Measurements from ENCODE around the gene BTG1. TPM values are rescaled to one million over a fixed set of nuclear protein-coding genes. Genes with fewer than 3 reads are reported as not detected.

Gene BTG1
- total RNA-seq, 1 donor from 2014 or later: 79.8 TPM

DNA sequence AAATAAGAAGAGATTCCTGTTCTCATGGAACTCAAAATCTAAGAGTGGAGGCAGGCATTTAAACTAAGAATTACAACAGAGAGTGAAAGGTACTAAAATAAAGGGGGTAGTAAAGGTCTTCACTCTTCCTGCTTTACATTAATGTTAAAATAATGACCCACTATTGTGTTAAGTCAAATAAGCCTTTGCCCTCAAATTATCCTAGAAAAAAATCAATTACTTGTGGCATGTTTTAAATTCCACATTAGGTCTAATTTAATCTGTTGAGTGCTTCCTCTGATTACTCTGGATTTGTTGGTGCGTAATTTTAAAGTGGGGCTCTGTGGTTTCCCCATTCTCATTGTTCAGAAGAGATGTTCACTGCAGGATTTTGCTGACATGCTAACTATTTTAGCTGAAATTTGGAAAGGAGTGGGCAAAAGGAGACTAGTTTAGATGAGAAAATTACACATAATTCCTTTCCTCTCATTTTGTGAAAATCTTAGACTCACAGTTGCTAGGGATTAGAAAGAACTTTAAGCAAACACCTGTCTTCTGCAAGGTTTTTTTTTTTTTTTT lies 35.5 kb downstream of the BTG1 start:
- H3K27ac Mint-ChIP-seq (ENCODE audit: unreplicated experiment): no peak overlapping the region
- H3K4me3 Mint-ChIP-seq (ENCODE audit: unreplicated experiment): no peak overlapping the region
- peaks cover 13% of the 10 kb centered on the region for H3K4me1 Mint-ChIP-seq (ENCODE audit: unreplicated experiment)

DNA sequence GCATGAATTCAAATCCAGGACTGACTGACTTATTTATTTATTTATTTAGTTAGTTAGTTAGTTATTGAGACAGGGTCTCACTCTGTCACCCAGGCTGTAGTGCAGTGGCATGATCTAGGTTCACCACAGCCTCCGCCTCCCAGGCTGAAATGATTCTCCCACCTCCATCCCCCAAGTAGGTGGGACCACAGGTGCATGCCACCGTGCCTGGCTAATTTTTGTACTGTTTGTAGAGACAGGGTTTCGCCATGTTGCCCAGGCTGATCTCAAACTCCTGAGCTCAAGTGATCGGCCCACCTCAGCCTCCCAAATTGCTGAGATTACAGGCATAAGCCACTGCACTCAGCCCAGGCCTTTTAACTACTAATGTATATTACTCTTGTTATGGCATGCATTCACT lies 36.0 kb downstream of the BTG1 start:
- Mint-ChIP-seq H3K36me3 (ENCODE audit: low read depth, unreplicated experiment) (no peaks in the 10 kb centered on the region), H3K27ac (ENCODE audit: unreplicated experiment) (no peak overlapping the region), H3K4me1 (ENCODE audit: unreplicated experiment) (peaks cover 13% of the 10 kb centered on the region), H3K27me3 (ENCODE audit: unreplicated experiment) (peaks cover 2% of the 10 kb centered on the region), H3K4me3 (ENCODE audit: unreplicated experiment) (no peak overlapping the region), H3K9me3 (ENCODE audit: unreplicated experiment) (no peaks in the 10 kb centered on the region)
- TF ChIP-seq, protein P1, sequence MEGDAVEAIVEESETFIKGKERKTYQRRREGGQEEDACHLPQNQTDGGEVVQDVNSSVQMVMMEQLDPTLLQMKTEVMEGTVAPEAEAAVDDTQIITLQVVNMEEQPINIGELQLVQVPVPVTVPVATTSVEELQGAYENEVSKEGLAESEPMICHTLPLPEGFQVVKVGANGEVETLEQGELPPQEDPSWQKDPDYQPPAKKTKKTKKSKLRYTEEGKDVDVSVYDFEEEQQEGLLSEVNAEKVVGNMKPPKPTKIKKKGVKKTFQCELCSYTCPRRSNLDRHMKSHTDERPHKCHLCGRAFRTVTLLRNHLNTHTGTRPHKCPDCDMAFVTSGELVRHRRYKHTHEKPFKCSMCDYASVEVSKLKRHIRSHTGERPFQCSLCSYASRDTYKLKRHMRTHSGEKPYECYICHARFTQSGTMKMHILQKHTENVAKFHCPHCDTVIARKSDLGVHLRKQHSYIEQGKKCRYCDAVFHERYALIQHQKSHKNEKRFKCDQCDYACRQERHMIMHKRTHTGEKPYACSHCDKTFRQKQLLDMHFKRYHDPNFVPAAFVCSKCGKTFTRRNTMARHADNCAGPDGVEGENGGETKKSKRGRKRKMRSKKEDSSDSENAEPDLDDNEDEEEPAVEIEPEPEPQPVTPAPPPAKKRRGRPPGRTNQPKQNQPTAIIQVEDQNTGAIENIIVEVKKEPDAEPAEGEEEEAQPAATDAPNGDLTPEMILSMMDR (IDR thresholded peaks at IDR 0.05; ENCODE audit: unreplicated experiment): no peak
- DNase-seq (ENCODE audit: low spot score): no peak

More for the DNA sequence above, 35.5 kb downstream of the BTG1 start:
- Mint-ChIP-seq H3K36me3 (ENCODE audit: low read depth, unreplicated experiment) (no peaks in the 10 kb centered on the region), H3K27me3 (ENCODE audit: unreplicated experiment) (peaks cover 2% of the 10 kb centered on the region), H3K9me3 (ENCODE audit: unreplicated experiment) (no peaks in the 10 kb centered on the region)
- DNase-seq (ENCODE audit: low spot score): no peak
- TF ChIP-seq, protein P1 (IDR thresholded peaks at IDR 0.05; ENCODE audit: unreplicated experiment): no peak

DNA sequence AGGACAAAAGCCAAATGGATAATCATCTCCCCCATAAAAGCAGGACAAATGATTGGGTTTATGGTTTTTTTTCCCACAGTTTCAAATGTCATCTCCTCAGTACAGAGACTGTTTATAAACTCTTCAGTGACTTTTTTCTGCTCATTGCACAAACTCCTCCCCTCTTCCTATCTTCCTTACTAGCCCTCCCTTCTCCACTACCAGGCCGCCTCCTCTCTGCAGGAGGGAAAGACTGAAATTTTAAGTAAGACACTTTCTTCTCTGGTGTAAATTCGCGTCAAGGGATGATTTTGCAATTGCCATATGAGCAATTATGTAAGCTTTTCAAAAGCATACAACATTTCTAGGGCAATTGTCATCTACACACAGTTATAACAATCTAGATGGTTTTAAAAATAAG lies 37.0 kb downstream of the BTG1 start:
- H3K27me3 Mint-ChIP-seq (ENCODE audit: unreplicated experiment): peaks cover 2% of the 10 kb centered on the region
- peaks cover 13% of the 10 kb centered on the region for H3K4me1 Mint-ChIP-seq (ENCODE audit: unreplicated experiment)
- no peak overlapping the region for H3K27ac Mint-ChIP-seq (ENCODE audit: unreplicated experiment)
- H3K36me3 Mint-ChIP-seq (ENCODE audit: low read depth, unreplicated experiment): no peaks in the 10 kb centered on the region
- no peak for DNase-seq (ENCODE audit: low spot score)
- TF ChIP-seq, protein P1 (IDR thresholded peaks at IDR 0.05; ENCODE audit: unreplicated experiment): no peak
- no peak overlapping the region for H3K4me3 Mint-ChIP-seq (ENCODE audit: unreplicated experiment)
- no peaks in the 10 kb centered on the region for H3K9me3 Mint-ChIP-seq (ENCODE audit: unreplicated experiment)

DNA sequence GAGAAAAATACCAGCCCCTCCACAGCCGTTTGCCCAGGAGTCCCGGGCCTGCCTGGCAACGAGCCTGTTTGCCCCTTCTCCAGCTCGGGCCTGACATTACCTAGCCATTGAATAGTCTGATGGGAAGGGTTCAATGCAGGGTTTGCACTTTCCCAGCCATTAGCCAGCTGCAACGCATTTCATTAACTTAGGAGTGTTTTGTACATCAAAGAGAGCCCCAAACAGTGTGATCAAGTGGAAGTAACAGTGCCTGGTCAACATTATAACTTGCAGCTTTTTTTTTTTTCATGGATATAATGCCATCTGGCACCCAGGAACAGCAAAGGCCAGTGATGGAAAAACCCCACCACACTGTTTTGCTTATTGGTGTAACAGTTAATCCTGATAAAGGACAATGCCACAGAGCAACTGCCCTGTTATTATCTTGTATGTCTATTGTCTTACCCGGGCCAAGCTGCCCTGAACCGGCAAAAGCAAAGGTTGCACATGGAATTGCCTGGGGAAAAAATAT lies 38.0 kb downstream of the BTG1 start:
- Mint-ChIP-seq H3K9me3 (ENCODE audit: unreplicated experiment) (no peaks in the 10 kb centered on the region), H3K4me1 (ENCODE audit: unreplicated experiment) (peaks cover 13% of the 10 kb centered on the region), H3K27ac (ENCODE audit: unreplicated experiment) (peak overlapping the region; percentile 76), H3K4me3 (ENCODE audit: unreplicated experiment) (no peak overlapping the region), H3K36me3 (ENCODE audit: low read depth, unreplicated experiment) (no peaks in the 10 kb centered on the region), H3K27me3 (ENCODE audit: unreplicated experiment) (peaks cover 2% of the 10 kb centered on the region)
- TF ChIP-seq, protein P1 (IDR thresholded peaks at IDR 0.05; ENCODE audit: unreplicated experiment): no peak
- DNase-seq (ENCODE audit: low spot score): no peak

DNA sequence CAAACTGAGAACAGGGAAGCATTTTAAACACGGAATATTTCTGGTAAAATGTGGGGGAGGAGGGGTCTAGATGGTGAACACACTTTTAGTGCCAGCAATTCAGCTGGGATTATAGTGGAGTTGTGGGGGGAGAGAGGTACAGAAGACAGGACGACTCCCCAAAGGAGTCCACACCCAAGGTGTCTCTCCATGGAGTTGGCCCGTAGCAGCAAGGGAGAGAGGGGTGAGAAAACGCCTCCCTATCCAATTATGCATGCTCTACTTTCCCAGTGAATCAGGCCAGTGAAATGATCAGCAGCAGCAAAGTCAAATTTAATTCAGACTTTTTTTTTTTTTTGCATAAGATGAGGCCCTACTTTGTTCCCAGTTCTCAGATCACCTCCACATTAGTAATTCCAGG lies 38.6 kb downstream of the BTG1 start:
- TF ChIP-seq, protein P1 (IDR thresholded peaks at IDR 0.05; ENCODE audit: unreplicated experiment): no peak
- no peak overlapping the region for H3K4me3 Mint-ChIP-seq (ENCODE audit: unreplicated experiment)
- H3K4me1 Mint-ChIP-seq (ENCODE audit: unreplicated experiment): peaks cover 13% of the 10 kb centered on the region
- peaks cover 2% of the 10 kb centered on the region for H3K27me3 Mint-ChIP-seq (ENCODE audit: unreplicated experiment)
- H3K36me3 Mint-ChIP-seq (ENCODE audit: low read depth, unreplicated experiment): no peaks in the 10 kb centered on the region
- H3K9me3 Mint-ChIP-seq (ENCODE audit: unreplicated experiment): no peaks in the 10 kb centered on the region
- no peak overlapping the region for H3K27ac Mint-ChIP-seq (ENCODE audit: unreplicated experiment)
- DNase-seq (ENCODE audit: low spot score): no peak
